HG02938 (cell line): ENCODE measurements around the gene NKX1-2.

Experiments
- ATAC-seq: cut with Tn5 transposase; IDR thresholded peaks from one replicate; pipeline ENCODE4 v1.9.1; 2021; ENCODE audit warnings: mild to moderate bottlenecking, moderate library complexity; ENCODE audit not compliant: unreplicated experiment

NKX1-2 gene

DNA sequence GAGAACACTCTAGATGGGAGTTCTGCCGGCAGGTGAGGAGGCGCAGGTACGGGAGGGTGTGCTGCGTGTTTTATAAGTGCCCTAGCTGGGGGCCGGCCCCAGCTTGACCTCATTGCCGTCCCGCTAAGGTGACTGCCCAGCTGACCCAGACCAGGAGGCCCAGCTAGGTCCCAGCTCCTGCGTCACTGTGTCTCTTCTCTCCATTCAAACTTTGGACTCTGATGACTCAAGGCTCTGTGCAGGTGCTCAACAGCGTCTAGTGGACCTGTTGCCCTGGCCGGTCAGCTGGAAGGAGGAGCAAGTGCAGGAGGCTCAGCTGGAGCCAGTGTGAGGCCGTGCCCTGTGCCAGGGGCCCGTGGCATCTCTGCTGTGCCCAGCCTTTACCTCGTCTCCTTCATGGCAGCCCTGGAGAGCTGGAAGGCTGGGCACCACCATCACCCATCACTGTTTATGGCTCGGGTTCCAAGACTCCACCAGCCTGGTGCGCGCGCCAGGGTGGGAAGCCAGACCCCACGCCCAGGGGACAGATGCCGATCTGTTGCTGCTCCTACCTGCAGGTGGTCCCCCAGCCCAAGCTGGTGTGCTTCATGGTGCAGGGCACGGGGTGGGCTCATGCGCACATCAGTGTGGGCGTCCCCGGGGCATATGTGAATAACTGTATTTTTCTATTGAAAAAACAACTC, 26.3 kb upstream of the NKX1-2 start:
- ATAC-seq = no peak

- no peak for ATAC-seq
These were observed 24.8 kb upstream of the NKX1-2 start for GRCh38 chr10:124474514-124475070.

- ATAC-seq = no peak
These were observed 23.2 kb upstream of the NKX1-2 start for GRCh38 chr10:124473070-124473469.

DNA sequence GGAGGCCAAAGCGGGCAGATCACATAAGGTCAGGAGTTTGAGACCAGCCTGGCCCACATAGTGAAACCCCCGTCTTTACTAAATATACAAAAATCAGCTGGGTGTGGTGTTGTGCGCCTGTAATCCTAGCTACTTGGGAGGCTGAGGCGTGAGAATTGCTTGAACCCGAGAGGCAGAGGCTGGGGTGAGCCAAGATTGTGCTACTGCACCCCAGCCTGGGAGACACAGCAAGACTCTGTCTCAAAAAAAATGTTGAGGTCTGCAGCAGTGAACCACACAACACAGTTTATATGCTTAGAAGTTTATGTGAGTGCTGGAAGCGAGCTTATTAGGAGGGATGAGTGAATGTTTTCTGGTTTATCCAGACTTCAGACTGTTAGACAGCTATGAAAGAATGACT, 22.2 kb upstream of the NKX1-2 start:
- no peak for ATAC-seq

- ATAC-seq = no peak
These were observed 21.0 kb upstream of the NKX1-2 start for GRCh38 chr10:124470544-124471434.

DNA sequence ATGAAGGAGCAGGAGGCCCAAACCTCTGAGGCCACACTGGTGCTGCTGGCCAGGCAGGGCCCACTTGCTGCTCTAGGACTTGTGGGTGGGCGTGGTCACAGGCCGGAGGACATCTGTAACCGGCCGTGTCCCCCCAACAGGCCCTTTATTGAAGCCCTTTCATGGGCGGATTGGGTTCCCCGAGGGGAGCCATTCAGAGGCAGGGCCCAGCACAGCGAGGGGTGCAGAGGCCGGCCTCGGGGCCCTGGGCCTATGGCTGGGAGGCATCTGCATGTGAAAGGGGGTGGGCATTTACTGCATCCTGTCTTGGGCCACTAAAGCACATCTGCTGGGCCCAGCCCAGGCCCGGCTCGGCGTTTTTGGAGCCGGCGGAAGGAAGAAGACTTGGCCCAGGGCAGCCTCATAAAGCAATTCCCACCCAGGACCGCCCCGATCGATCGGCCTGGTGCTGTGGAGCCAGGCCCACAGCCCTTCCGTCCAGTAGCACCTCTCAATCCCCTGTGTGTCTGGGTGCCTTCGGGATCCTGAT, 20.2 kb upstream of the NKX1-2 start:
- ATAC-seq = no peak

- no peak for ATAC-seq
These were observed 18.8 kb upstream of the NKX1-2 start for GRCh38 chr10:124468624-124469023.

DNA sequence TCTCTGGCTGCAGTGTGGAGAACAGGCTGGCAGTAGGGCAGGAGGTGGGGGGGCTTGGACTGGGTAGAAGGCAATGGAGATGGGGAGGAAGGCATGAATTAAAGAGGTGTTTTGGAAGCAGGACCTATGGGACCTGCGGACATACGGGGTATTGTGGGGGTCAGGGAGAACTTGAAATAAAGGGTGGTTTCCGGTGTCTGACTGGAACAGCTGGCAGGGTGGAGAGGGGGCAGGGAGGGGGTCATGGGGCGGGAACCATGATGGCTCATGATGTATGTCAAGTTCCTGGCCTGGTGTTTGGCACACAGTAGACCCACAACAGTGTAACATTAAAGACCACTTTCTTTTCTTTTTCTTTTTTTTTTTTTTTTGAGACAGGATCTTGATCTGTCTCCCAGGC, 17.3 kb upstream of the NKX1-2 start:
- no peak for ATAC-seq

GRCh38 chr10:124465777-124466488, 16.1 kb upstream of the NKX1-2 start:
- ATAC-seq = no peak

DNA sequence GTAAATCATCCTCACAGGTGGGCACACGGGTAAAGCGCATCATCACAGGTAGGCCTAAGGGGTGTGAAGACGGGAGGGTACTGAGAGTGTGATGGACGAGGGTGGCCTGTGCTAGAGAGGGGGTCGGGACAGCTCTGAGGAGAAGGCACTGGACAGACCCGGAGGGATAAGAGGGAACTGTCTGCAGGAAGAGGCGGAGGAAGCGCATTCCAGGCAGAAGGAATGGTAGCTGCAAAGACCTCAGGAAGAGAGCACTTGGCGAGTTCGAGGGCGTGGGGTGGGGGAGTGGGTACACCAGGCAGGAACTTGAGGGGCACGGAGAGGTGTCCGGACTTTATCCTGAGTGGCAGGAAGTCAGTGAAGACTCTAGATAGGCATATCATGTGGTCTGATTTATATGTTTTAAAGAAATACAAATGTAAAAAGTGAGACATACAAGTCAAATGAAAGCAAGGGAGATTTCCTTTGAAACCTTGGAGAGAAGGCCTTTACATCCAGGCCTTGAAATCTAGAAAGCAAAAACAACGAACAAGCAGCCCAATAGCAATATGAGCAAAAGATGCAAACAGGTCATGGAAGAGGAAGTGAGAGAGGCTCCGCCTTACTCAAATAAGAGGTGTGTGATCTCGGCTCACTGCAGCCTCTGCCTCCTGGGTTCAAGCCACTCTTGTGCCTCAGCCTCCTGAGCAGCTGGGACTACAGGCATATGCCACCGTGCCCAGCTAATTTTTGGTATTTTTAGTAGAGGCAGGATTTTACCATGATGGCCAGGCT, 15.4 kb upstream of the NKX1-2 start:
- peak; percentile 38 for ATAC-seq

DNA sequence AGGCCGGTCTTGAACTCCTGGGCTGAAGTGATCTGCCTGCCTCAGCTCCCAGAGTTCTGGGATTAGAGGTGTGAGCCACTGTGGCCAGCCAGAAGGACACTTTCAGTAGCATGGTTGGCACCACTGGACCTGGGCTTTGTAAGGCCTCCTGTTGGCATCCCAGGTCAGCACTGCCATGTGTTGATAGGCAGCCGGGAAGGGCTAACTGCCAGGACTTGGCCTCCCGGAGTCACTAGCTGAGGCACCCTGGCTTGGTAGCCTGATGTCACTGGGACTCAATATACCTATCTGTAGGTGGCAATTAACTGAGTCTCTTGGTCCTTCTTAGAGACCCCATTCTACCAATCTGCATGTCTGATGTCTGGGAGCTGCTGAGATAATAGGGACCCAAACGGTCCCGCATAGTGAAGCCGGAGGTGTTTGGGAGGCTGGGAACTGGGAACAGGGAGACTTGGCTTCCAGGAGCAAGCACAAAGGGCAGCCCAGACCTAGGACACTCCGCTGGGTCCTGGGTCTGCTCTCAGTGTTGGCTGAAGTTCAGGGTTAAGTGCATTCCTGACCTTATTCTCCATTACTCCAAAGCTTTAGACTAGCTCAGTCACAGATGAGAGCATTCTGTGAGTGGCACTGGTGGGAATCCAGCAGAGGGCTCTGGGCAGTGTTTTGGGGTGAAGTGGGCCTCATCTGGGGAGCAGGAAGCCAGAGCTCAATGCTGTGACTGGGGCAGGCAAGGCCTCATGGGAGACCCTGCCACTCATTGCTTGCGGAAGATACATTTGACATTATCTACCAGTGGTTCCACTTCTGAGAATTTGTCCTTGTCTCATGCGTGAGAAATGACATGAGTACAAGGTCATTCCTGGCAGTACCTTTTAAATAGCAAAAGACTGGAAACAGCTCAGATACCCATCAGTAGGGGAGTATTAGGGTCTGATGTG, 14.5 kb upstream of the NKX1-2 start:
- ATAC-seq = no peak

DNA sequence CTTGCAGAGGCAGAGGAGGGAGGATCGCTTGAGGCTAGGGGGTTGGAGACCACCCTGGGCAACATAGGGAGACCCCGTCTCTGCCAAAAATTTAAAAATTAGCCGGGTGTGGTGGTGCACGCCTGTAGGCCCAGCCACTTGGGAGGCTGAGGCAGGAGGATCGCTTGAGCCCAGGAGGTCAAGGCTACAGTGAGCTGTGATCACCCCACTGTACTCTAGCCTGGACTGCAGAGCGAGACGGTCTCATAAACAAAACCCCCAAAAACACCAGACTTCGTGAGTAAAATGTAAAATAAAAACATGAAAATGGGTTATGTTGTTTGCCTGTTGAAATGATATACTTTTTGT, 12.5 kb upstream of the NKX1-2 start:
- ATAC-seq = no peak

DNA sequence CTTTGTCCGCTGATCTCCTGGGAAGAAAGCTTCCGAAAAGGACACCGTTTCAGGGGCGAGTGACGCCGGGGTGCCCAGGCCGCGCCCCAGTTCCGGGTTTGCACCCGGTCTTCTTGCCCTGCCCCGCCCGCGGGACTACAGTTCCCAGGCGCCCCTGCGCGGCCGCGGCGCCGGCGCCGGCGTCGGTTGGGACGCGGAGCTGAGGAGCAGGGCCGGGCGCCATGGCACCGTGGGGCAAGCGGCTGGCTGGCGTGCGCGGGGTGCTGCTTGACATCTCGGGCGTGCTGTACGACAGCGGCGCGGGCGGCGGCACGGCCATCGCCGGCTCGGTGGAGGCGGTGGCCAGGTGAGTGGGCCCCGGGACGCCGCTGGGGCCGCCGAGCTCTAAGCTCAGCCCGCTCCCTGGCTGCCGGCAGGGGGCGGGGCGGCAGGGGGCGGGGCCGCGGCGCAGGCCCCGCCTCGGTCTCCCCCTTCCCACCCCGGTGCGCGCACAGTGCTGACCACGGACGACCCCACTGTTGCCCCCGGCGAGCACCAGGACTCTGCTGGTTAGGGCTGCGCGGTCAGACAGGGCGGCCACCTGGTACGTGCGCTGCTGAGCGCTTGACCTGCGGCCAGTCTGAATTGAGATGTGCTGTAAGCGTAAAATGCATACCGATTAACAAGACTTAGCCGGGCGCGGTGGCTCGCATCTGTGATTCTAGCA, 12.0 kb upstream of the NKX1-2 start, which contains the start of gene LHPP:
TSS of gene LHPP (plus strand) at position 182 of the 706 bp plus-strand sequence. CDS start at position 222, 40 bp downstream.
- ATAC-seq = peak; percentile 90

GRCh38 chr10:124460144-124460543, 10.3 kb upstream of the NKX1-2 start:
- ATAC-seq = no peak

GRCh38 chr10:124459395-124459794, 9.6 kb upstream of the NKX1-2 start:
- no peak for ATAC-seq

DNA sequence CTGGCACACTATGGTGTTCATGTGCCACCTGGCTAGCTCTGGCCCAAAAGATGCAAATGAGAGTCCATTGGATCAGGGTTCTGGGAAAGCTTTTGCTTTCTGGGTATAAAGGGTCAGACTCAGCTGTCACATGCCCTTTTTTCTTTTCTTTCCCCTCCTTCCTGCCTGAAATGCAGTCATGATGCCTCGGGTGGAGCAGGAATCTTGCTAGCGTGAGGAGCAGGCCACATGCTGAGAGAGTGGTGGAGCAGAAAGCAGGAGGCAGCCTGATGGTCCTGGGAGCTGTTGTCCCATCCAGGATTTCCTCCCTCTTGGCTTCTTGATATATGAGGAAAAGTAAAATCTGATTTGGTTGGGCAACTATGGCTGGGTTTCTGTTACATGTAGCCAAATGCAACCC, 9.1 kb upstream of the NKX1-2 start:
- ATAC-seq = no peak

GRCh38 chr10:124458473-124458872, 8.6 kb upstream of the NKX1-2 start:
- ATAC-seq = no peak

- ATAC-seq = no peak
These were observed 5.6 kb upstream of the NKX1-2 start for GRCh38 chr10:124455441-124455840.
